CD4-positive, alpha-beta T cell (primary cell): ENCODE measurements around the gene DDIAS. TPM values are rescaled to one million over a fixed set of nuclear protein-coding genes. Genes with fewer than 3 reads are reported as not detected.
A peak's percentile ranks its signal among the peaks of the same experiment; 100 is the strongest.
"Not testable (repeated sequence)": the region's sequence is repeated elsewhere in the genome, so short reads cannot be mapped to it uniquely, and the experiment has no call there.

Source experiments
- ATAC-seq: fragments of 200-7000 bp; cut with Tn5 transposase; one replicate; pipeline ENCODE4 v1.10.0; 2022; ENCODE audit warnings: mild to moderate bottlenecking; ENCODE audit not compliant: poor library complexity
- CTCF ChIA-PET: fragments of 350-600 bp; sonication (Branson Sonifier 250); formaldehyde crosslinking; loops from one replicate; lab custom pipeline; 2021; ENCODE audit warnings: antibody characterized with exemption, inconsistent platforms; lab: Charles Lee
- POLR2A ChIA-PET: fragments of 350-600 bp; sonication (Branson Sonifier 250); formaldehyde crosslinking; loops from one replicate; lab custom pipeline; 2021; ENCODE audit warnings: antibody characterized with exemption, inconsistent platforms; lab: Charles Lee
- DNase-seq, 14 experiments: peaks; one replicate each; pipeline ENCODE4 v3.0.0-alpha.2; 2013 to 2020; ENCODE audit warnings: mixed read lengths in 2 of 14
- H3K27ac ChIP-seq, 2 donors: one replicate each; pipeline versions ENCODE4 v1.5.1 to v1.7.0; 2013; ENCODE audit warnings: low read length in 2 of 2, low read depth in 1 of 2, mild to moderate bottlenecking in 1 of 2
- H3K27me3 ChIP-seq, 2 experiments: 1 replicate in 1 of 2; 2 replicates in 1 of 2; pipeline versions ENCODE4 v1.6.1 to v1.7.0; 2013; ENCODE audit warnings: low read length in 2 of 2, control low read depth in 1 of 2, mild to moderate bottlenecking in 1 of 2, moderate library complexity in 1 of 2; ENCODE audit not compliant: insufficient read depth in 2 of 2, control insufficient read depth in 1 of 2
- H3K36me3 ChIP-seq: one replicate; pipeline ENCODE4 v1.6.1; 2013; ENCODE audit warnings: low read length, control low read depth; ENCODE audit not compliant: insufficient read depth
- H3K4me1 ChIP-seq: one replicate; pipeline ENCODE4 v1.6.1; 2013; ENCODE audit warnings: low read length, control low read depth; ENCODE audit not compliant: insufficient read depth
- H3K4me3 ChIP-seq: one replicate; pipeline ENCODE4 v1.5.1; 2013; ENCODE audit warnings: mild to moderate bottlenecking, low read length, moderate library complexity
- H3K9me3 ChIP-seq, 2 experiments: 1 replicate in 1 of 2; 2 replicates in 1 of 2; pipeline versions ENCODE4 v1.6.1 to v1.7.0; 2013; ENCODE audit warnings: low read length in 2 of 2, mild to moderate bottlenecking in 2 of 2, control low read depth in 1 of 2, moderate library complexity in 1 of 2; ENCODE audit not compliant: control insufficient read depth in 1 of 2, insufficient read depth in 1 of 2
- H3K27ac Mint-ChIP-seq: one replicate; pipeline ENCODE4 v1.8.0; 2020; ENCODE audit warnings: mixed read lengths
- H3K27me3 Mint-ChIP-seq: one replicate; pipeline ENCODE4 v1.8.0; 2021; ENCODE audit warnings: mixed read lengths
- H3K36me3 Mint-ChIP-seq: one replicate; pipeline ENCODE4 v1.8.0; 2021; ENCODE audit warnings: low read depth, mixed read lengths
- H3K4me1 Mint-ChIP-seq: one replicate; pipeline ENCODE4 v1.8.0; 2021; ENCODE audit warnings: low read depth, mixed read lengths
- H3K4me3 Mint-ChIP-seq: one replicate; pipeline ENCODE4 v1.8.0; 2020; ENCODE audit warnings: mild to moderate bottlenecking, mixed read lengths
- H3K9me3 Mint-ChIP-seq: one replicate; pipeline ENCODE4 v1.8.0; 2020; ENCODE audit warnings: mixed read lengths
- CTCF ChIP-seq: fragments of 200-600 bp; IDR thresholded peaks from one replicate; pipeline ENCODE4 v1.8.0; 2022; ENCODE audit warnings: antibody characterized with exemption, mild to moderate bottlenecking
- intact Hi-C, 2 experiments: fragments of 100-400 bp; cut with DNase I in 1 of 2; cut with micrococcal nuclease in 1 of 2; formaldehyde crosslinking; loops; one replicate each; pipeline versions ENCODE4 v1.15.1 to v1.9.0; 2023 to 2025; cut with DNase I, micrococcal nuclease
- polyA plus RNA-seq, 2 donors: library from polyadenylated mRNA; unstranded; fragments of 120-200 nt; gene quantifications; one replicate each; pipeline ENCODE4 v1.2.1, GENCODE V29; 2013
- total RNA-seq, 174 experiments: library from RNA in 2 of 174; stranded (reverse) in 2 of 174; gene quantifications; one replicate each; pipeline ENCODE4 v1.2.3 and lab custom pipeline; 2021 to 2026

DDIAS gene
- total RNA-seq = under 1 TPM; 0.59 to 0.85 TPM
- 1.2 TPM for polyA plus RNA-seq (2013, experiment 1 of 2)
- 1.1 TPM for polyA plus RNA-seq (2013, experiment 2 of 2)
- 0.70 to 80.3 (median 2.5) reads per million in 172 experiments for total RNA-seq (lab: John Stamatoyannopoulos, UW)

- H3K9me3 Mint-ChIP-seq = no peaks in the 10 kb centered on the region
Observed at GRCh38 chr11:82901165-82901921, at the start of gene DDIAS. Gene DDIAS (plus strand): TSS chr11:82901736. CDS start chr11:82914739, 13,003 bp downstream.

GRCh38 chr11:82854242-82854641 is 47.3 kb upstream of the DDIAS start:
- no peak overlapping the region for H3K4me3 ChIP-seq
- no peak overlapping the region for H3K27ac ChIP-seq
- no peaks in the 10 kb centered on the region for H3K9me3 ChIP-seq
- ChIA-PET POLR2A (no interaction called here), CTCF (no interaction called here)
- H3K27me3 Mint-ChIP-seq = no peaks in the 10 kb centered on the region
- no peaks in the 10 kb centered on the region for H3K4me1 ChIP-seq
- H3K36me3 Mint-ChIP-seq = peaks cover 33% of the 10 kb centered on the region
- intact Hi-C loops = no loop called here
- ATAC-seq (no peak), DNase-seq (no peak)
- no peaks in the 10 kb centered on the region for H3K4me1 Mint-ChIP-seq
- no peak overlapping the region for H3K4me3 Mint-ChIP-seq
- H3K27me3 ChIP-seq = no peaks in the 10 kb centered on the region
- no peak for TF ChIP-seq CTCF
- H3K27ac Mint-ChIP-seq = no peak overlapping the region
- H3K36me3 ChIP-seq = peaks cover 5% of the 10 kb centered on the region
- no peaks in the 10 kb centered on the region for H3K9me3 Mint-ChIP-seq

More at GRCh38 chr11:82901165-82901921, at the start of gene DDIAS:
- Mint-ChIP-seq H3K27ac (peak within 1 kb of the TSS; percentile 97), H3K4me3 (peak within 1 kb of the TSS; percentile 99), H3K27me3 (no peaks in the 10 kb centered on the region), H3K4me1 (peaks cover 39% of the 10 kb centered on the region), H3K36me3 (peaks cover 12% of the 10 kb centered on the region)
- peak; percentile 87 to 98 (median 92) for DNase-seq
- ChIA-PET POLR2A (interaction anchor here (0.6 to 4.0 kb wide), 39 partner anchors 10 to 384 kb away, joined by 3 to 208 read pairs (median 4); partner anchors contain the start of genes ANKRD42, CCDC90B, FAM181B and PCF11), CTCF (interaction anchor here (0.6 to 1.8 kb wide), 9 partner anchors 26 to 384 kb away, joined by 3 to 9 read pairs (median 5); partner anchors contain the start of gene CCDC90B)
- Histone ChIP-seq H3K27me3 (no peaks in the 10 kb centered on the region), H3K36me3 (no peaks in the 10 kb centered on the region), H3K4me3 (peak within 1 kb of the TSS; percentile 74), H3K9me3 (no peaks in the 10 kb centered on the region), H3K4me1 (peaks cover 35% of the 10 kb centered on the region), H3K27ac (peak within 1 kb of the TSS; percentile 94 to 98)
- TF ChIP-seq CTCF = no peak
- peak; percentile 67 for ATAC-seq
- intact Hi-C loops = loop anchor here (1.0 to 2.0 kb wide), 6 partner anchors 19 to 384 kb away; partner anchors contain the start of genes ANKRD42 (in 1 of the 2) and PCF11 (in 1 of the 2)

GRCh38 chr11:82854916-82855315 is 46.6 kb upstream of the DDIAS start:
- H3K27me3 Mint-ChIP-seq, H3K9me3 Mint-ChIP-seq, H3K36me3 ChIP-seq, H3K9me3 ChIP-seq, DNase-seq, CTCF ChIA-PET, H3K4me3 Mint-ChIP-seq, H3K27me3 ChIP-seq, intact Hi-C loops, H3K27ac Mint-ChIP-seq, H3K4me1 Mint-ChIP-seq, H3K27ac ChIP-seq, H3K4me1 ChIP-seq, ATAC-seq, POLR2A ChIA-PET, H3K4me3 ChIP-seq: not testable (repeated sequence)
- peaks cover 28% of the 10 kb centered on the region for H3K36me3 Mint-ChIP-seq
